SK-N-SH treated with all-trans-retinoic acid at 6 μM for 48 hours (cell line): Measurements from ENCODE around the gene ASTN1.

ENCODE experiments used
- ARNTL ChIP-seq: fragments of 450-650 bp; formaldehyde crosslinking; IDR thresholded peaks from 2 replicates; pipeline ENCODE4 v1.5.0; 2020; ENCODE audit warnings: low read depth, mild to moderate bottlenecking, moderate library complexity, borderline replicate concordance
- BACH2 ChIP-seq: fragments of 250-450 bp; sonication (Bioruptor Pico); IDR thresholded peaks from 2 replicates; pipeline ENCODE4 v1.9.0; 2021; ENCODE audit warnings: mild to moderate bottlenecking, borderline replicate concordance
- CREB5 ChIP-seq: fragments of 250-450 bp; sonication (Bioruptor Pico); IDR thresholded peaks from 2 replicates; pipeline ENCODE4 v1.5.1; 2020; ENCODE audit warnings: low read depth, mild to moderate bottlenecking, moderate library complexity
- PATZ1 ChIP-seq: fragments of 250-450 bp; sonication (Bioruptor Pico); IDR thresholded peaks from 2 replicates; pipeline ENCODE4 v1.8.0; 2020; ENCODE audit warnings: mild to moderate bottlenecking, moderate library complexity, borderline replicate concordance
- RARB ChIP-seq: fragments of 250-450 bp; sonication (Bioruptor Pico); IDR thresholded peaks from 2 replicates; pipeline ENCODE4 v1.8.0; 2021; ENCODE audit warnings: mild to moderate bottlenecking, moderate library complexity
- TOX ChIP-seq: fragments of 250-450 bp; sonication (Bioruptor Pico); IDR thresholded peaks from 2 replicates; pipeline ENCODE4 v1.8.0; 2021; ENCODE audit warnings: mild to moderate bottlenecking, moderate library complexity, borderline replicate concordance
- TSHZ2 ChIP-seq: fragments of 250-450 bp; sonication (Bioruptor Pico); IDR thresholded peaks from 2 replicates; pipeline ENCODE4 v1.5.0; 2020; ENCODE audit warnings: mild to moderate bottlenecking, moderate library complexity
- ZFP3 ChIP-seq: fragments of 250-450 bp; sonication (Bioruptor Pico); IDR thresholded peaks from 2 replicates; pipeline ENCODE4 v1.5.0; 2020; ENCODE audit warnings: mild to moderate bottlenecking, moderate library complexity
- ZNF70 ChIP-seq: fragments of 450-650 bp; formaldehyde crosslinking; IDR thresholded peaks from 2 replicates; pipeline ENCODE4 v1.5.0; 2020; ENCODE audit warnings: mild to moderate bottlenecking, moderate library complexity

DNA sequence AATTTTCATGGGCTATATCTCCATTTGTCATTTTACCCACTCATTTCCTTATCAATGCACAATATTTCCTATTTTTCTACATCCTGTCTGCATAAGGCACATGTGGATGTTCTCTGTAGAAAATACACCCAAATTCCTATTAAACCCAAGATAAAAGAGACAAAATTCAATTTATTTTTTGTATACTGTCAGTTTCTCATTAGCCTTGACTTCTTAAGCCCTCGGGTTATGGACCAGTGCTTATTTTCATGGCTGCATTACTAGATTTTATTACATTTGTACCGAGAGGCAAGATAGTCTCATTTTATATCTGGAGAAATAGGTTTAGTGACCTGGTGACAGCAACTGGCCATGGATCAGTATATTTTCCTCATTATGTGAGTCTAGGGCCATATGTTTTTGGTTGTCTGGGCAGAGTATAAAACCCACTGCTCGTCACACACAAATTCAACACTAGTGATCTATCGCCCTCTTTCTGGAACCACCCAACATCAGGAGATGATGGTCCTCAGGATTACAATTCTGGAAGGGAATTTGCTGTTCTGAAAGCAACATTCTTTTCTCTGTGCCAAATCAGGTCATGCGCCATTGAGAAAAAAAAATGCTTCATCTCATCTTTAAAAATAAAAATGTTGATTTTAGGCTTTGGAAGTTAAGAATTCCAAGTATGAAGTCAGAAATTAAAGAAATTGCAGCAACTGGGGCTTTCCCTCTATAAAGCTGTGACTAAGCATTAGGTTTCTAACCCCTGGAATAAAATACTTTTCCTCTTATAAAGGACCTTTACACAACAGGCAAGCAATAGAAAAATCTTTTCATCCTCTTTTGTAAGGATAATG, 81.4 kb downstream of the ASTN1 start:
- TF ChIP-seq ZFP3 (no peak), ZNF70 (no peak), TOX (CRISPR knock-in tag) (no peak), TSHZ2 (CRISPR knock-in tag) (no peak), RARB (no peak), PATZ1 (CRISPR knock-in tag) (no peak), ARNTL (CRISPR knock-in tag) (no peak), BACH2 (CRISPR knock-in tag) (no peak), CREB5 (no peak)
